ENCODE measurements around the gene AGAP1. TPM values are rescaled to one million over a fixed set of nuclear protein-coding genes. Genes with fewer than 3 reads are reported as not detected.

Gene AGAP1
- total RNA-seq, 1 donor from 2014 or later = 20.4 TPM

DNA sequence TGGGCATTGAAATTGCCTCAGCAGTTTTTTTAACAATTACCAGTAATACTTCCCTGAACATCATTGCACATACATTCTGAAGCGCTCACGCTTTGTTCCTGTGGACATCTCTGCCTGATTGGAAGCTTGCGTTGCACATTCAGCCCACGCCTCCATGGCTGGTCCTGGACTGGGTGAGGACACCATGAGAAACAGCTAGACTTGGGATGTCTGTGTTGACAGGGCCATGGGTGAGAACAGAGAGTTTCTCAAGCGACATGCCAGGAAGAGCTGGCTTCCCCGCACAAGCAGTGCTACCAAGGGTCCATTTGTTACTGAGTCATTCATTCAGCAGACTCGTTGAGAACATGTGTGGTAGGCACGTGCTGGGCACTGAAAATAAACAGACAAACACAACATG, 508.0 kb downstream of the AGAP1 start:
- Mint-ChIP-seq H3K9me3 (no peaks in the 10 kb centered on the region), H3K27me3 (ENCODE audit: insufficient read depth, low read depth) (peaks cover 2% of the 10 kb centered on the region), H3K4me1 (peaks cover 13% of the 10 kb centered on the region), H3K27ac (no peak overlapping the region), H3K36me3 (peaks cover 26% of the 10 kb centered on the region), H3K4me3 (no peak overlapping the region)
- Histone ChIP-seq H3K4me1 (no peaks in the 10 kb centered on the region), H3K9ac (no peak overlapping the region), H3K36me3 (no peaks in the 10 kb centered on the region), H3K27me3 (no peaks in the 10 kb centered on the region), H3K4me3 (no peak overlapping the region), H3F3A (ENCODE audit: low read depth) (no peaks in the 10 kb centered on the region), H3K27ac (no peak overlapping the region), H3K4me2 (no peak overlapping the region), H4K20me1 (ENCODE audit: low read depth) (no peaks in the 10 kb centered on the region), H3K9me3 (ENCODE audit: low read depth) (no peaks in the 10 kb centered on the region), H3K79me2 (ENCODE audit: low read depth) (no peaks in the 10 kb centered on the region), H2AFZ (replicated peaks) (no peak overlapping the region)
- TF ChIP-seq EZH2phosphoT487 (IDR thresholded peaks at IDR 0.05) = no peak
- TF ChIP-seq EZH2 (IDR thresholded peaks at IDR 0.05) = no peak
- TF ChIP-seq, protein P1, sequence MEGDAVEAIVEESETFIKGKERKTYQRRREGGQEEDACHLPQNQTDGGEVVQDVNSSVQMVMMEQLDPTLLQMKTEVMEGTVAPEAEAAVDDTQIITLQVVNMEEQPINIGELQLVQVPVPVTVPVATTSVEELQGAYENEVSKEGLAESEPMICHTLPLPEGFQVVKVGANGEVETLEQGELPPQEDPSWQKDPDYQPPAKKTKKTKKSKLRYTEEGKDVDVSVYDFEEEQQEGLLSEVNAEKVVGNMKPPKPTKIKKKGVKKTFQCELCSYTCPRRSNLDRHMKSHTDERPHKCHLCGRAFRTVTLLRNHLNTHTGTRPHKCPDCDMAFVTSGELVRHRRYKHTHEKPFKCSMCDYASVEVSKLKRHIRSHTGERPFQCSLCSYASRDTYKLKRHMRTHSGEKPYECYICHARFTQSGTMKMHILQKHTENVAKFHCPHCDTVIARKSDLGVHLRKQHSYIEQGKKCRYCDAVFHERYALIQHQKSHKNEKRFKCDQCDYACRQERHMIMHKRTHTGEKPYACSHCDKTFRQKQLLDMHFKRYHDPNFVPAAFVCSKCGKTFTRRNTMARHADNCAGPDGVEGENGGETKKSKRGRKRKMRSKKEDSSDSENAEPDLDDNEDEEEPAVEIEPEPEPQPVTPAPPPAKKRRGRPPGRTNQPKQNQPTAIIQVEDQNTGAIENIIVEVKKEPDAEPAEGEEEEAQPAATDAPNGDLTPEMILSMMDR (IDR thresholded peaks at IDR 0.05) = no peak
- no peak for DNase-seq (ENCODE audit: low spot score)

DNA sequence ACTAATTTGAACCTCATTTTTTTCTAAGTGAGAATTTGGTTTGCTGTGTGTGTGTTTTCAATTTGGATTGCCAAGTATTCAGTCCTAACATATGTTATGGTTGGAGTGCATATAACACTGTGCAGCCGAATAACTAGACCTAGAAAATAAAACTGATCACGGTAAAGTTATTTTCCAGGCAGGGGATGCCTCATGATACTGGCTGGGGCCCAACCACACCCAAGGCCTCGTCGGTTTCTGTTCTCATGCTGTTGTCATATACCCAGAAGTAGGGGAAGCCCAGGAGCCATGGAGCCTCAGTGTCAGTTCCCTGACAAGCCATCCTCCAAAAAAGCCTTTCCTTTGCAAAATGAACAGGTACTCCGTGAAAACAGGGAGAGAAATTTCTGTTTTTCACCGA, 514.2 kb downstream of the AGAP1 start:
- Histone ChIP-seq H3K9me3 (ENCODE audit: low read depth) (no peaks in the 10 kb centered on the region), H3K27me3 (no peaks in the 10 kb centered on the region), H3K27ac (no peak overlapping the region), H3K4me2 (no peak overlapping the region), H4K20me1 (ENCODE audit: low read depth) (peaks cover under 1% of the 10 kb centered on the region), H3K4me3 (no peak overlapping the region), H3K4me1 (peaks cover 9% of the 10 kb centered on the region), H3F3A (ENCODE audit: low read depth) (peaks cover under 1% of the 10 kb centered on the region), H3K79me2 (ENCODE audit: low read depth) (no peaks in the 10 kb centered on the region), H3K36me3 (no peaks in the 10 kb centered on the region), H2AFZ (replicated peaks) (no peak overlapping the region), H3K9ac (no peak overlapping the region)
- TF ChIP-seq EZH2phosphoT487 (IDR thresholded peaks at IDR 0.05) = no peak
- TF ChIP-seq EZH2 (IDR thresholded peaks at IDR 0.05) = no peak
- TF ChIP-seq, protein P1 (IDR thresholded peaks at IDR 0.05) = no peak
- Mint-ChIP-seq H3K9me3 (no peaks in the 10 kb centered on the region), H3K4me1 (peaks cover 18% of the 10 kb centered on the region), H3K27ac (no peak overlapping the region), H3K27me3 (ENCODE audit: insufficient read depth, low read depth) (no peaks in the 10 kb centered on the region), H3K4me3 (no peak overlapping the region), H3K36me3 (peaks cover 27% of the 10 kb centered on the region)
- DNase-seq (ENCODE audit: low spot score) = no peak

DNA sequence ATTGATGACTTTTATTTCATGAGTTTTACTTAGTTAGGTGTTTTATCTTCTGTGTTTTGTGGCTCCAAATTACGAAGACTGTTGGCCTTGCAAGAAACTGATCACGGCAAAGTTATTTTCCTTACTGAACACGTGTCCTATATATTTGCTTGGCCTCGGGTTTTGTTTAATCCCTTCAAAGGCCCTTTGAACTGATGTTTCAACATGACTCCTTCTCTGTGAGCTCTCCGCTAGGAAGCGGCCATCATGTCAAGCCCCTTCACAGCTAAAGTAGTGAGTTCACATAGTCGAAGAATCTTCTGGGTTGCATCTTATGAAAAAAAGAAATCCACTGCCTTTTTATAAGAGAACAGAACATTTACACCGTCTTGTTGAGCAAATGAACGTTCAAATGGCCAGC, 515.0 kb downstream of the AGAP1 start:
- no peaks in the 10 kb centered on the region for H3K9me3 Mint-ChIP-seq
- H3K36me3 Mint-ChIP-seq = peaks cover 27% of the 10 kb centered on the region
- Histone ChIP-seq H3F3A (ENCODE audit: low read depth) (peaks cover 5% of the 10 kb centered on the region), H3K4me1 (peaks cover 17% of the 10 kb centered on the region), H3K4me2 (no peak overlapping the region), H4K20me1 (ENCODE audit: low read depth) (peaks cover 9% of the 10 kb centered on the region), H3K9me3 (ENCODE audit: low read depth) (no peaks in the 10 kb centered on the region), H3K79me2 (ENCODE audit: low read depth) (no peaks in the 10 kb centered on the region), H3K9ac (no peak overlapping the region), H3K27me3 (no peaks in the 10 kb centered on the region), H3K27ac (no peak overlapping the region), H3K36me3 (no peaks in the 10 kb centered on the region), H3K4me3 (no peak overlapping the region), H2AFZ (replicated peaks) (no peak overlapping the region)
- H3K4me3 Mint-ChIP-seq = no peak overlapping the region
- H3K27ac Mint-ChIP-seq = no peak overlapping the region
- no peak for DNase-seq (ENCODE audit: low spot score)
- peaks cover 21% of the 10 kb centered on the region for H3K4me1 Mint-ChIP-seq
- no peak for TF ChIP-seq EZH2phosphoT487 (IDR thresholded peaks at IDR 0.05)
- no peak for TF ChIP-seq EZH2 (IDR thresholded peaks at IDR 0.05)
- TF ChIP-seq, protein P1 (IDR thresholded peaks at IDR 0.05) = no peak
- H3K27me3 Mint-ChIP-seq (ENCODE audit: insufficient read depth, low read depth) = no peaks in the 10 kb centered on the region

Data from neural progenitor cell (in vitro differentiated cells).